ENCODE data around the gene MSH3.

GRCh38 chr5:80725446-80725845, 71.0 kb downstream of the MSH3 start:
- no peak for TF ChIP-seq CTCF (conservative IDR thresholded peaks at IDR 0.05; ENCODE audit: low read length)
- TF ChIP-seq EZH2phosphoT487 (IDR thresholded peaks at IDR 0.05; ENCODE audit: borderline replicate concordance), result no peak

Measured in Loucy (cell line).